Epithelial cell of proximal tubule (primary cell): ENCODE data around the gene PXN. TPM values are rescaled to one million over a fixed set of nuclear protein-coding genes. Genes with fewer than 3 reads are reported as not detected.
A peak's percentile ranks its signal among the peaks of the same experiment; 100 is the strongest.

Experiments used
- DNase-seq: peaks from one replicate; pipeline ENCODE4 v3.0.0-alpha.2; 2011; ENCODE audit warnings: low read depth
- H3K4me3 ChIP-seq: 2 replicates; pipeline ENCODE4 v1.5.1; 2011; ENCODE audit warnings: low read depth, mild to moderate bottlenecking, low read length
- total RNA-seq: library from RNA; depleted of rRNA; stranded (reverse); fragments of >200 nt; gene quantifications from 2 replicates; pipeline ENCODE4 v1.2.3, GENCODE V29; 2015
- TF ChIP-seq, protein P1 (sequence below): conservative IDR thresholded peaks from 2 replicates; pipeline ENCODE4 v1.5.1; 2012; ENCODE audit warnings: low read depth, mild to moderate bottlenecking, low read length

PXN gene
- total RNA-seq, 1 donor from 2014 or later = 100 TPM

DNA sequence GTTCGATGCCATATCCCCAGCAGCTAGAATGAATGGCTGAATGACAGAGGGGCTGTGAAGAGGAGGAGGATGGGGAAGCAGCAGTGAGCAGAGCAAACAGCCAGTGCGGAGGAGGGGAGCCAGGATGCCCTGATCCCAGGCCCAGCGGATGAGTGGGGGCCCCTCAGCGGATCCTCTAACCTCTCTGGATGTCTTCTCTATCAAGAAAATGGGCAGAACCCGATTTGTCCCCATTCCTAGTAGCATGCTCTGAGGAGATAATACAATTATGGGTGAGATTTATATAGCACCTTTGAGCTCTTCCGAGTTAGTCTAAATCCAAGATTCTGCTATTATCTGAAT, 34.6 kb downstream of the PXN start:
- TF ChIP-seq, protein P1, sequence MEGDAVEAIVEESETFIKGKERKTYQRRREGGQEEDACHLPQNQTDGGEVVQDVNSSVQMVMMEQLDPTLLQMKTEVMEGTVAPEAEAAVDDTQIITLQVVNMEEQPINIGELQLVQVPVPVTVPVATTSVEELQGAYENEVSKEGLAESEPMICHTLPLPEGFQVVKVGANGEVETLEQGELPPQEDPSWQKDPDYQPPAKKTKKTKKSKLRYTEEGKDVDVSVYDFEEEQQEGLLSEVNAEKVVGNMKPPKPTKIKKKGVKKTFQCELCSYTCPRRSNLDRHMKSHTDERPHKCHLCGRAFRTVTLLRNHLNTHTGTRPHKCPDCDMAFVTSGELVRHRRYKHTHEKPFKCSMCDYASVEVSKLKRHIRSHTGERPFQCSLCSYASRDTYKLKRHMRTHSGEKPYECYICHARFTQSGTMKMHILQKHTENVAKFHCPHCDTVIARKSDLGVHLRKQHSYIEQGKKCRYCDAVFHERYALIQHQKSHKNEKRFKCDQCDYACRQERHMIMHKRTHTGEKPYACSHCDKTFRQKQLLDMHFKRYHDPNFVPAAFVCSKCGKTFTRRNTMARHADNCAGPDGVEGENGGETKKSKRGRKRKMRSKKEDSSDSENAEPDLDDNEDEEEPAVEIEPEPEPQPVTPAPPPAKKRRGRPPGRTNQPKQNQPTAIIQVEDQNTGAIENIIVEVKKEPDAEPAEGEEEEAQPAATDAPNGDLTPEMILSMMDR = no peak
- H3K4me3 ChIP-seq = no peak overlapping the region
- no peak for DNase-seq

DNA sequence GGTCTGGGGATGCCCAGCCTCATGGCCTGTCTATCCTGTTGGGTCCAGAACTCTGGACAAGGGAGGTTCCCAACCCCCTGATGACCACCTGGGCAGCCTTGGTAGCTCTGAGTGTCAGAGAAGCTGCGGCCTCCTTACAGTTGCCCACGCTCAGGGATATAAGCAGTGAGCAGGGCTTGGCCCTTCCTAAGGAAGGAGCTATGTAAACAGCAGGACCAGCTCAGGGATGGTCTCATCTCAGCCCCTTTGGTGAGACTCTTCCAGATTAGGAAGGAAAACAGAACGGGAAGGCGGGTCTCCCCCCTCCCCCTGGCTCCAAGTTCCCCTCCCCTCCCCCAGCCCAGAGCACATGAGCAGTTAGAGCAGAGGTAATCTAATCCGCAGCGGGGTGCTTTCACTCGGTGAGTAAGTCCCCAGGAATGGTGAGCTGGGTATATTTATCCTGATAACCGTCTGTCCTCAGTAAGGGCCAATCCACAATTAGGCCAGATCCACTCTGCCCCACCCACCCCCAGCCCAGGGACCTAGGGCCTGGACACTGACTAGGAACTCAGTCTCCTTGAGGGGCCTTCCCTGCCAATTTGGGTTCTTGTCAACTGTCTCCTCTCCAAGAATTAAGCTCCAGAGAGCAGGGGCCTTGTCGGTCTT, 35.1 kb downstream of the PXN start:
- no peak overlapping the region for H3K4me3 ChIP-seq
- TF ChIP-seq, protein P1 = no peak

DNA sequence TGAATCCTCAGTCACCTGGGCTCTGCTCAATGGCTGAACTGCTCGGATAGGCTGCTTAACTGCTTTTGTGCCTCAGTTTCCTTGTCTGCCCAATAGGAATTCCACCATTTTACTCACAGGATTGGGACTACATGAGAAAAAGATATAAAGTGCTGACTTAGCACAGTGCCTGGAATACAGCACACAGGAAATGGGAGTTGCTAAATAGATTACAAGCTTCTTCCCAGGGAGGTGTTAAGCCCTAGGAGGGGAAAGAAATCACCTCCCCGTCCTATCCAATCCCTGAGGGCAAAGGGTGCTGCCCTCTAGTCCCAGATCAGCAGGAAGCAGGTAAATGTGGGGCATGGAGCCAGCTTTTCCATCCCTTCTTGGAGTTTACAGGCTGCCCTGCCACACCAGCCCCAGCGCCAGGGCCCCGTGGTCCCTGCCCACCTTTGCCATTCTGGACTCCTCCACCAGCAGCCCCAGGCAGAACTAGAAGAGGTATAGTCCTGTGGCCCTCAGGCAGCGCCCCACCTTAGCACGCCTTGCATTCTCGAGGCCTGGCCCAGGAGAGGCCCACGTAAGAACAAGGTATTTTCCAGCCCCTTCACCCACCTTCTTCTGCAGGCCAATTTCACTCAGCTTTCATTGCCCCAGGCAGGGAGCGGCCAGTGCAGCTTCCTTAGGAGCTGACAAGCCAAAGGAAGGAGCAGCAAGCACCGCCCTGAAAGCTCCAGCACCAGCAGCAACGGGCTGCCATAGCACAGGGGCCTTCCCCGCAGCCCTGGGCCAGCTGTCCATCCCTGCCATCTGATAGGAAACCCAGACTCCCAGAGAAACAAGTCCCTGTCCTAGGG, 35.8 kb downstream of the PXN start:
- no peak overlapping the region for H3K4me3 ChIP-seq
- TF ChIP-seq, protein P1 = no peak
- DNase-seq = no peak

More for the DNA sequence above, 35.1 kb downstream of the PXN start:
- DNase-seq = peak; percentile 65

DNA sequence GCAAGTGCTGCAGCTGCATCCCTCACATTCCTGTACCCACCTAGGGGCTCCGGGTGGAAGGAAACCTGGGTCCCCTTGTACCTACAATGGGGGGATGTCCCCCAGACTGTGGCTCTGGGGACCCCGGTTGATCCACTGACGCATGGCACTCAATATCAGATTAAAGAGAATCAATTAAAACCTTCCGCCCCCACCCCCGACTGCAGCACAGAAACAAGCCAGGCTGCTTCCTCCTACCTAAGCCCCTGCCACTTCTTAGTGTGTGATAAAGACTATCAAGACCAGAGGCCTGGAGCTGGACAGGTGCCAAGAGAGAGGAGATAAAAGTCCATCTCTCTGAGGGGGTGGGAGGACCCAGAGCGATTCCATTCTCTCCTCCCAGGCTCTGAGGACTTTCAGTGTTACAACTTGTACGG, 36.5 kb downstream of the PXN start:
- H3K4me3 ChIP-seq = no peak overlapping the region
- TF ChIP-seq, protein P1 = no peak
- DNase-seq = no peak

DNA sequence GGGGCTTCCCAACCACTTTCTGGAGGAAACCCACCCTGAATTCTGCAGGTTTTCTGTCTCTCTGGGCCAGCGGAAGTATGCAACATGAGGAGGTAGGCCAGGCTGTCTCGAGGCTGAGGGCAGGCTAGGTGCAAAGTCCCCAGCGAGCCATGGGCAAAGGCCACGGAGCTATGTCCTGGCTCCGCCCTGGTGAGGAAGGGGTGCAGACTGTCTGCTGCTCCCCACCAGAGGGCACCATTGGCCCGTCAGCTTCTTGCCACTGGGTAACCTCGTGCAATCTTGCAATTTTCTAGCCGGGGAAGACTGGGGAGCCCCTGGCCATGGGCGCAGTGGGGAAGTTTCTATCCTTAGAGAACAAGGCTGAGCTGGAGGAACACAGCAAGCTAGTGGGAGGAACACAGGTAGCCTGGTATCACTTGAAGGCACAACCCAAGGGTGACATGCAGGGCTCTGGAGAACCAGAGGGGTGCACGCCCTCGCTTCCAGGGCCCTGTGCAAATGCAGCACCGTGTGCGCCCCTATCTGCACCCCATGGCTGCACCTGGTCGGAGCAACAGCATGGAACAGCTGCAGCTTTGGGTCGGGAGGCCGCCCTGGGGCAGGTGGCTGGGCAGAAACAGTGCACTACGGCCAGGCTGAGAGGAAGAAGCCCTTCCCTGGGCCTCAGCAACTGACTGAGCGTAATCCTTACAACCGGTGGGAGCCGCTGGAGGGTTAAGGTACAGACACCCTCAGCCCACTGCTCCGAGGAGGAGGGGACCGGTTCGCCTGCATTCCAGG, 37.0 kb downstream of the PXN start:
- peak overlapping the region; percentile 13 for H3K4me3 ChIP-seq
- TF ChIP-seq, protein P1 = peak; percentile 94
- DNase-seq = no peak

DNA sequence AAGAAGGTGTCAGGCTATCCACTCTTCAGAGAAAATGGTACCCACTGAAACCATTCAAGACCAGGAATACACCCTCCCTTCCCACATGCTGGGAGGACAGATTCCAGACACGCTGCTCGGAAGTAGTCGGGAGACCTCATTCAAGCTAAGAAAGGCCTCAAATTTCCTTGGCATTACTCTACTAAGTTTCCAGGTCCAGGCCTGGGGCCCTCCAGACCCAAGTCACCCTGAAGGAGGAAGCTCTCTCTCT, 37.6 kb downstream of the PXN start:
- no peak overlapping the region for H3K4me3 ChIP-seq
- TF ChIP-seq, protein P1 = no peak
- DNase-seq = no peak
